Mammary epithelial cell (primary cell): ENCODE results near the gene MTERF1.

Source experiments
- EZH2 ChIP-seq: IDR thresholded peaks from 2 replicates; pipeline ENCODE4 v1.6.1; 2012; ENCODE audit warnings: low read length, inconsistent platforms, borderline replicate concordance
- TF ChIP-seq, protein P1 (sequence below), 2 donors: IDR thresholded peaks in 1 of 2; conservative IDR thresholded peaks in 1 of 2; 2 replicates each; pipeline ENCODE4 v1.5.1; 2011 to 2012; ENCODE audit warnings: inconsistent platforms in 2 of 2, low read length in 2 of 2, mild to moderate bottlenecking in 2 of 2, control low read depth in 1 of 2, low read depth in 1 of 2; ENCODE audit not compliant: insufficient read depth in 1 of 2; ENCODE audit errors: extremely low read depth in 1 of 2

DNA sequence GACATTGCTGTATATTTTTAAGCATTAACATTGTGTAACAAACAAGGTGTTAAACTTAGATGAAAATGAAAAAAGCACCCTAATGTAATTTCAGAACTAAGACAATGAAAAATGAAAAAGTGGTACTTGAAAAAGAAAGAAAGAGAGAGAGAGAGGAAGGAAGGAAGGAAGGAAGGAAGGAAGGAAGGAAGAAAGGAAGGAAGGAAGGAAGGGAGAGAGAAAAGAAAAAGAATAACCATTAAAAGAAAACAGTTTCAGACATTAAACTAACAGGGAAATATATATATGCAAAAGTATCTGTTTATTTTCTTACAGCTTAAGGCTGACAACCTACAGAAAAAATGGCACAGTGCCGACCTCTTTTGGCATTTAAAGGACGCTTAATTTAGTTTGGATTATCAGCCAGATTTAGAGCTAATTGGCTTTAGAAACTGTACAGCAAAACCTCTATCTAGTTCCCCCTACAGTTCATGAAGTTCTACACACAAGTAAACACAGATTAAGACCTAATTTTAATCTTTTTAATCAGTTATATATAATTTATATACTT is 13.8 kb downstream of the MTERF1 start:
- TF ChIP-seq, protein P1, sequence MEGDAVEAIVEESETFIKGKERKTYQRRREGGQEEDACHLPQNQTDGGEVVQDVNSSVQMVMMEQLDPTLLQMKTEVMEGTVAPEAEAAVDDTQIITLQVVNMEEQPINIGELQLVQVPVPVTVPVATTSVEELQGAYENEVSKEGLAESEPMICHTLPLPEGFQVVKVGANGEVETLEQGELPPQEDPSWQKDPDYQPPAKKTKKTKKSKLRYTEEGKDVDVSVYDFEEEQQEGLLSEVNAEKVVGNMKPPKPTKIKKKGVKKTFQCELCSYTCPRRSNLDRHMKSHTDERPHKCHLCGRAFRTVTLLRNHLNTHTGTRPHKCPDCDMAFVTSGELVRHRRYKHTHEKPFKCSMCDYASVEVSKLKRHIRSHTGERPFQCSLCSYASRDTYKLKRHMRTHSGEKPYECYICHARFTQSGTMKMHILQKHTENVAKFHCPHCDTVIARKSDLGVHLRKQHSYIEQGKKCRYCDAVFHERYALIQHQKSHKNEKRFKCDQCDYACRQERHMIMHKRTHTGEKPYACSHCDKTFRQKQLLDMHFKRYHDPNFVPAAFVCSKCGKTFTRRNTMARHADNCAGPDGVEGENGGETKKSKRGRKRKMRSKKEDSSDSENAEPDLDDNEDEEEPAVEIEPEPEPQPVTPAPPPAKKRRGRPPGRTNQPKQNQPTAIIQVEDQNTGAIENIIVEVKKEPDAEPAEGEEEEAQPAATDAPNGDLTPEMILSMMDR (conservative IDR thresholded peaks at IDR 0.05 in 1 of 2, IDR thresholded peaks at IDR 0.05 in 1 of 2; ENCODE audit: extremely low read depth in 1 of 2, insufficient read depth in 1 of 2, low read depth in 1 of 2, low read length in 2 of 2): no peak
- TF ChIP-seq EZH2: no peak
